ENCODE data around the gene CCDC74B.
"Not testable (repeated sequence)": the region's sequence is repeated elsewhere in the genome, so short reads cannot be mapped to it uniquely, and the experiment has no call there.

GRCh38 chr2:130143266-130144039 is 1.5 kb downstream of the CCDC74B start:
- TF ChIP-seq, protein P1, sequence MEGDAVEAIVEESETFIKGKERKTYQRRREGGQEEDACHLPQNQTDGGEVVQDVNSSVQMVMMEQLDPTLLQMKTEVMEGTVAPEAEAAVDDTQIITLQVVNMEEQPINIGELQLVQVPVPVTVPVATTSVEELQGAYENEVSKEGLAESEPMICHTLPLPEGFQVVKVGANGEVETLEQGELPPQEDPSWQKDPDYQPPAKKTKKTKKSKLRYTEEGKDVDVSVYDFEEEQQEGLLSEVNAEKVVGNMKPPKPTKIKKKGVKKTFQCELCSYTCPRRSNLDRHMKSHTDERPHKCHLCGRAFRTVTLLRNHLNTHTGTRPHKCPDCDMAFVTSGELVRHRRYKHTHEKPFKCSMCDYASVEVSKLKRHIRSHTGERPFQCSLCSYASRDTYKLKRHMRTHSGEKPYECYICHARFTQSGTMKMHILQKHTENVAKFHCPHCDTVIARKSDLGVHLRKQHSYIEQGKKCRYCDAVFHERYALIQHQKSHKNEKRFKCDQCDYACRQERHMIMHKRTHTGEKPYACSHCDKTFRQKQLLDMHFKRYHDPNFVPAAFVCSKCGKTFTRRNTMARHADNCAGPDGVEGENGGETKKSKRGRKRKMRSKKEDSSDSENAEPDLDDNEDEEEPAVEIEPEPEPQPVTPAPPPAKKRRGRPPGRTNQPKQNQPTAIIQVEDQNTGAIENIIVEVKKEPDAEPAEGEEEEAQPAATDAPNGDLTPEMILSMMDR (IDR thresholded peaks at IDR 0.05 in 8 of 11, conservative IDR thresholded peaks at IDR 0.05 in 3 of 11): not testable (repeated sequence)
- not testable (repeated sequence) for TF ChIP-seq POLR2AphosphoS5, POLR2A (IDR thresholded peaks at IDR 0.05)
